ENCODE data around the gene ZBTB25.

ZBTB25 gene

GRCh38 chr14:64434528-64434927 is 69.1 kb downstream of the ZBTB25 start:
- DNase-seq = no peak

GRCh38 chr14:64423987-64424386 is 79.7 kb downstream of the ZBTB25 start:
- no peak for DNase-seq

DNA sequence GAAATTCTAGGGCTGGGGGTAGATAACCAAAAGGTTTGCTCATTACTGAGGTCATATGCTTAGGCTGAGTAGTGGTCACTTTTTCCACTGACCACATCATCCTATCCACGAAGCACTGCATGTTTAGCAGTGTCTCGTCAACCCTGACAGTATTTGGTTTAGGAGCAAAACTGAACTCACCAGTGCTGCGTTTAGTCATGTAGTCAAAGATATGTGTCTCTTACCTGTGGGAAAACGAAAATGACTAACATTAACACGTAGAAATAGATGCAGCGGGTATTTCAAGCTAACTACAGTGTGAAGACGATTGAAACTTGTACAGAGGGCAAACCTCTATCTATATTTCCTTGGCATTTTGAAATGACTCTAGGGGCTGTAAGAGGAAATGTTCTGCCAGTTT is 80.9 kb downstream of the ZBTB25 start:
- no peak for DNase-seq

DNA sequence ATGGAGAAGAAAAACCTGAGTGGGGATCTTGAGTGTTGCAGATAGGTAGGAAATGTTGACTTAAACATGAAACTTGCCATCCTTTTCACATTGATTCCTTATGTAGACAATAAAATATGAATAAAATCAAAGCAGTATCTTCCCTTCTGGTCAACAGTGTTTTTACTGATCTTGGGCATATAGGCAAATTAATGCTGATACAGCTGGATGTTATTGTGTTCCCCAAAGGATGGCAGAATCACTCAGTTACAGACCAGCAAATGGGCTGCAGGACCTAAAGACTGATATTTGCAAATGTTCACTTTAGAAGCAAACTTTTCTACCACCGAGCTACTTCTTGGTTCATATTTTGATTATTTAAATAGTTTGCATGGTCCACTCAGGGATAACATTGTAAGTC is 81.6 kb downstream of the ZBTB25 start:
- DNase-seq = no peak

- no peak for DNase-seq
Measured at GRCh38 chr14:64421166-64421565, 82.5 kb downstream of the ZBTB25 start.

DNA sequence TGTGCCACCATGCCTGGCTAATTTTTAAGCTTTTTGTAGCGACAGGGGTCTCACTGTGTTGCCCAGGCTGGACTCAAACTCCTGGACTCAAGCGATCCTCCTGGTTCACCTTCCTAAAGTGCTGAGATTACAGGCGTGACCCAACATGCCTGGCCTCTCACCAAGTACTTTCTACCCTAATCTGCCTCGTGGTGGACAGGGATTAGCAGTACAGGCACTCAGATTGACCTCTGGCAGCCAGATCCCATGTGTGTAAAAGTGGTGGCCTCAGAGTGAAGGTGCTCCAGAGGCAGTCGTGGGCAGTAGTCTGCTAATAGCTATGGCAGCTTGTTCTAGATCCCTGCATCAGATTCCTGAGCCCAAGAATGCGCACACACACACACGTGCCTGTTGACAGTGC is 84.6 kb downstream of the ZBTB25 start:
- no peak for DNase-seq

DNA sequence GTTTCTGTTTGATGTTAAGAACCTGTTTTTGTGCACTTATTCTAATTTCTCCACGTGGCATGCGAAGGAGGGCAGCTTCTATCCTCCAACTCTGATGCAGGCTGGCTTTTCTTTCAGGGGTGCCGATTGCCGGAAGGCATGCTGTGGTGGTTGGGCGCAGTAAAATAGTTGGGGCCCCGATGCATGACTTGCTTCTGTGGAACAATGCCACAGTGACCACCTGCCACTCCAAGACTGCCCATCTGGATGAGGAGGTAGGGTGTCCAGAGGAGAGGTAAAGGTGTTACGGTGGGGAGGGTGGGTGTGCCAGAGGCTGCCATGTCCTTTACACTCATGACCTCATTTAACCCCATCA is 85.9 kb downstream of the ZBTB25 start:
- no peak for DNase-seq

GRCh38 chr14:64417055-64417770 is 86.4 kb downstream of the ZBTB25 start:
- DNase-seq = no peak

DNA sequence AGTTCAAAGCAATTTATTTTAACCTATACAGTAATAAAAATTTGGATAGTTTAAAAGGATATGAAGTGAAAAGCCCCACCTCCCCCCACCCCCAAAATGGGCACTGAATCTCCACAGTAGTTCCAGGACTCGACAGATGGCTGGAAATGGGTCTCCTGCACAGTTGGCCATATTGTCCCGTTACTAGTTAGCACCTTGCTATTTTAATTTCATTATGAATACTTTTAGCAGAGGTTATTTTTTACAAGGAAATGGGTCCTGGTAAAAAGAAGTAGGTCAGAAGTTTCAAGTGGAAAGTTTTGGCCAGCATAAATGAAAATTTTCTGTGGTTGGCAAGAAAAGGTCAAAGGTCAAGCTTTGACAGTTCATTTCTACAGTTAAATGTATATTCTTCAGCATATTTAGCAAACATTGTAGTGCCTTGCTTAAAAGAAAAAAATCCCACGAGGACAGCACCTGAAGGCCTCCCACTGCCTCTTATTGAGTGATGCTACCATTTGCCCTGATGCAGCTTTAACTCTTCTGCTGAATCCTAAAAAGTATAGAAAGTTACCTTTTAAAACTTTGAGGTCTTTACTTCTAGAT is 87.2 kb downstream of the ZBTB25 start:
- no peak for DNase-seq

GRCh38 chr14:64412237-64412636 is 91.4 kb downstream of the ZBTB25 start:
- no peak for DNase-seq

GRCh38 chr14:64411001-64411400 is 92.6 kb downstream of the ZBTB25 start:
- DNase-seq = no peak

DNA sequence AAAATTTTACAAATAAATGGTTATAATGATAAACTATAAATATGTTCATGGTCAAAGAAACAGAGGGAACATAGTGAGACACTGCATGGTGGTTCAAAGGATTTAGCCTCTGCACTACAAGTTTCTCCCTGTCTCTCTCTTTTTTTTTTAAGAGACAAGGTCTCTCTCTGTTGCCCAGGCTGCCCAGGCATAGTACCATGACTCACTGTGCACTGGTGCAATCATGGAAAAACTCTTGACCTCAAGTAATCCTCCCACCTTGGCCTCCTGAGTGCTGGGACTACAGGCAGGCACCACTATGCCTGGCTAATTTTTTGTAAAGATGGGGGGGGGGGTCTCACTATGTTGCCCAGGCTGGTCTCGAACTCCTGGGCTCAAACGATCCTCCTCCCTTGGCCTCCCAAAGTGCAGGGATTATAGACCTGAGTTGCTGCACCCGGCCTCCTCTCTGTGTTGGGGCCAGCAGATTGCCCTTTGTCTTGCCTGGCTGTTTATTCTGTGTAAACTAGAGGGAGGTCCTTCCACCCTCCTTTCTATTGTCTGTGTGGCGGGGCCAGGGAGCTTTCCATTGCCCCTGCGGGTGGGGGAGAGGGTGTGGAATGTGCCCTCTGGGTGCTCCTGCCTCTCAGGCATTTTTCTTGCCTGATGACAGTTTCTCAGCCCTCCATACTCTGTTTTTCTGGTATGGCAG is 93.4 kb downstream of the ZBTB25 start:
- DNase-seq = no peak

DNA sequence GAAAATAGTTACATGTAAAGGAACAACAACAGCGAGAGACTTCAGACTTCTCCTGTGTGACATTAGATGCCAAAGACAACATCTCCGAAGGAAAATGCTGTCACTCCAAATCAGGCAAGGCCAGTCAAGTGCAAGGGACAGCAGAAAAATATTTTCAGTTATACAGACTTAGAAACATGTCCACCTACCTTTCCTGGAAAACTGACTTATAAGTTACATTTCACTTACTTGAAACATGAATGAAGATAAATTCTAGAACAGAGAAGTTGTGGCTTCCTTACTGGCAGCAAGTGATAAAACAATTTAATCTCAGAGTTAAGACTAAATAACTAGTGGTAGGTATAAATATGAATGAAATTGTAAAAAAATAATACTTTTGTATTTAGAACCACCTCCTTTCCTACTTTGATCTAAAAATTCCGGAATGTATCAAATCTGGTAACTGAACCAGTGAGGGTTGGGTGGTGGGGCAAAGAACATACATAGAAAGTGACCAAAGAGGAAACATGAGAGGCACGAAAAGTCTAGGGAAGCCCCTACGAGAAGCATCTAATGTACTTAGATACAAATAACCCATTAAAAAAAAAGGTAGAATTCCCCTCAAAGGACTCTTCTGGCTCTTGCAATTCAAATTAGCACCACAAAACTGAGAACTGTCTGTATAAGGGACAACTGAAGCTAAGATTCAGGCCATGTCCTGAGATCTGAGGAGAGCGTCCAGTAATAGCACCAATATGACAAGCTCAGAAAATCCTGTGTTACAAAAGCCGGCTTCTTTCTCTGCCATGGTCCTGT is 94.3 kb downstream of the ZBTB25 start:
- DNase-seq = no peak

GRCh38 chr14:64407329-64407728 is 96.3 kb downstream of the ZBTB25 start:
- no peak for DNase-seq

DNA sequence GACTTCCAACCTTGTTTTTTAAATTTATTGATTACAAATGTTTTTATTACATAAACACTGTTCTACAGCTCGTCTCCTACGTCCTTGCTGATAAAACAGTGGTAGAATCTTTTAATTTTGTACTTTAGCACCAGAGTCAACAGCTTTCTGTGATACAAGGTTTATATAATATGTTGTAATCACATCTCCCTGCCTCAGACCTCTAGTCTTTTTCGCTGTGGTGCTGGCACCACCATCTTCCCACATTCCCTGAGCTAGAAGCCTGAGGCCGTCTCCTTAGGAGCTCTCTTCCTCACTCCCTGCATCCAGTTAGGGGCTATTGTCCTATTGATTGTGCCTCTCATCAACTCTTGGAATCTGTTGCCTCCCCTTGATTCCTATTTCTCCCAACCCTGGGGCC is 98.3 kb downstream of the ZBTB25 start:
- no peak for DNase-seq

GRCh38 chr14:64401949-64402348 is 101.7 kb downstream of the ZBTB25 start:
- DNase-seq = no peak

DNA sequence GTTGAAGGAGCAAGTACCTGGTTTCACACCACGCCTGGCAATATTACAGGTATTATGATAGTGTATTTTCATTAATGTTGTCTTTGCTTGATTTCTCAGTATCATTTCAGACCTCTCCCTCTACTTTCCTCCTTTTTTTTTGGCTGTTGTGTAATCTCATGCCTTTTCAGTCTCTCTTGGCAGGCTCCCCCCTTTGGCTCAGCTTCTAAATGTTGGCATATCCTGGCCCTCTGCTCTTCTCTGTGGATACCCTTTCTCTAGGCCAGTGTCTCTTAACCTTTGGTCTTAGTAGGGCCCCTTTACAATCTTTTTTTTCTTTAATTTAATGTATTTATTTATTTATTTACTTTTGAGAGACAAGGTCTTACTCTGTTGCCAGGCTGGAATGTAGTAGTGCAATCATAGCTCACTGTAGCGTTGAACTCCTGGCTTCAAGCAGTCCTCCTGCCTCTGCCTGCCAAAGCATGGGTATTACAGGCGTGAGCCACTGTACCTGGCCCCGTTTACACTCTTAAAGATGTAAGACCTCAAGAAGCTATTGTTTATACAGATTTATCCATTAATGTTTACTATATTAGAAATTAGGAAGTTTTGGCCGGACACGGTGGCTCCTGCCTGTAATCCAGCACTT is 102.7 kb downstream of the ZBTB25 start:
- no peak for DNase-seq
